HCT116 (cell line): Measurements from ENCODE around the gene RGP1. TPM values are rescaled to one million over a fixed set of nuclear protein-coding genes. Genes with fewer than 3 reads are reported as not detected.

Experiments
- ATAC-seq: fragments of 200-7000 bp; cut with Tn5 transposase; 2 replicates; pipeline ENCODE4 v1.9.1; 2020; ENCODE audit warnings: mild to moderate bottlenecking, moderate library complexity
- BruUV-seq: library from RNA; stranded (reverse); fragments of 400-500 nt; replicated peaks from 2 replicates; lab custom pipeline; 2021; lab: Mats Ljungman, UMichigan
- CTCF ChIA-PET: fragments of 300-600 bp; sonication (Branson Sonifier 250); formaldehyde crosslinking; loops from one replicate; lab custom pipeline; 2021; ENCODE audit warnings: antibody characterized with exemption; lab: Charles Lee
- POLR2A ChIA-PET: fragments of 300-600, 350-600 bp; sonication (Branson Sonifier 250); formaldehyde crosslinking; loops from one replicate; lab custom pipeline; 2021; ENCODE audit warnings: antibody characterized with exemption; lab: Charles Lee
- RAD21 ChIA-PET, 2 experiments: fragments of 300-600 bp; sonication (Branson Sonifier 250); formaldehyde crosslinking; loops; one replicate each; lab custom pipeline; 2023; ENCODE audit warnings: low total read pairs in 2 of 2; ENCODE audit not compliant: uncharacterized antibody in 2 of 2, unreplicated experiment in 2 of 2, low non-redundant PET in 1 of 2; lab: Charles Lee
- DNase-seq: peaks from one replicate; pipeline ENCODE4 v3.0.0-alpha.2; 2010; ENCODE audit warnings: low read depth, low spot score
- H2AFZ ChIP-seq: fragments of 200-600 bp; shearing (Covaris generic), sonication (generic); 2 replicates; pipeline ENCODE4 v1.6.1; 2017; ENCODE audit warnings: low read depth, mixed run types, mixed read lengths, antibody characterized with exemption, low read length; ENCODE audit not compliant: poor library complexity, severe bottlenecking
- H3K27ac ChIP-seq: 2 replicates; pipeline ENCODE4 v1.5.1; 2012; ENCODE audit warnings: low read depth, low read length
- H3K27me3 ChIP-seq: fragments of 200-600 bp; sonication (generic); 2 replicates; pipeline ENCODE4 v1.6.1; 2016; ENCODE audit warnings: mixed run types, low read length, mixed read lengths; ENCODE audit not compliant: insufficient read depth
- H3K36me3 ChIP-seq, 2 experiments: fragments of 200-500 bp in 1 of 2; fragments of 200-600 bp in 1 of 2; sonication (Bioruptor generic) in 1 of 2; sonication (generic) in 1 of 2; 2 replicates each; pipeline versions ENCODE4 v1.5.1 to v1.6.1; 2014 to 2016; ENCODE audit warnings: low read length in 2 of 2, inconsistent platforms in 1 of 2, mixed read lengths in 1 of 2, mixed run types in 1 of 2; ENCODE audit not compliant: insufficient read depth in 2 of 2, control insufficient read depth in 1 of 2
- H3K4me1 ChIP-seq, 2 experiments: fragments of 200-600 bp in 1 of 2; sonication (generic) in 1 of 2; 2 replicates each; pipeline versions ENCODE4 v1.5.1 to v1.6.1; 2012 to 2017; ENCODE audit warnings: low read length in 2 of 2, inconsistent platforms in 1 of 2, mild to moderate bottlenecking in 1 of 2, mixed read lengths in 1 of 2, mixed run types in 1 of 2, moderate library complexity in 1 of 2; ENCODE audit not compliant: insufficient read depth in 2 of 2, control insufficient read depth in 1 of 2
- H3K4me2 ChIP-seq: fragments of 200-600 bp; sonication (generic); 2 replicates; pipeline ENCODE4 v1.6.1; 2017; ENCODE audit warnings: mixed run types, low read length, mixed read lengths
- H3K4me3 ChIP-seq, 2 experiments: fragments of 200-600 bp in 1 of 2; sonication (generic) in 1 of 2; replicated peaks in 1 of 2; 2 replicates each; pipeline ENCODE4 v1.5.1; 2011 to 2016; ENCODE audit warnings: low read length in 2 of 2, control low read depth in 1 of 2, low read depth in 1 of 2, mild to moderate bottlenecking in 1 of 2, mixed read lengths in 1 of 2, mixed run types in 1 of 2
- H3K79me2 ChIP-seq: fragments of 200-600 bp; sonication (generic); 2 replicates; pipeline ENCODE4 v1.6.1; 2017; ENCODE audit warnings: mild to moderate bottlenecking, mixed run types, low read length, moderate library complexity, mixed read lengths; ENCODE audit not compliant: insufficient read depth
- H3K9ac ChIP-seq: fragments of 200-600 bp; sonication (generic); 2 replicates; pipeline ENCODE4 v1.6.1; 2016; ENCODE audit warnings: low read length, mixed read lengths
- H3K9me2 ChIP-seq: fragments of 200-600 bp; sonication (generic), shearing (Covaris generic); 2 replicates; pipeline ENCODE4 v1.6.1; 2017; ENCODE audit warnings: mixed run types, mild to moderate bottlenecking, moderate library complexity; ENCODE audit not compliant: insufficient read depth
- H3K9me3 ChIP-seq, 2 experiments: fragments of 200-500 bp in 1 of 2; fragments of 200-600 bp in 1 of 2; sonication (Bioruptor generic) in 1 of 2; sonication (generic) in 1 of 2; 2 replicates each; pipeline ENCODE4 v1.6.1; 2014 to 2017; ENCODE audit warnings: low read length in 2 of 2, mixed read lengths in 2 of 2, inconsistent platforms in 1 of 2, low read depth in 1 of 2, mild to moderate bottlenecking in 1 of 2, mixed run types in 1 of 2, moderate library complexity in 1 of 2; ENCODE audit not compliant: control insufficient read depth in 1 of 2, insufficient read depth in 1 of 2
- H4K20me1 ChIP-seq: fragments of 200-600 bp; sonication (generic), shearing (Covaris generic); 2 replicates; pipeline ENCODE4 v1.6.1; 2017; ENCODE audit warnings: mixed run types, mild to moderate bottlenecking, moderate library complexity; ENCODE audit not compliant: insufficient read depth
- ATF3 ChIP-seq: IDR thresholded peaks from 2 replicates; pipeline ENCODE4 v1.6.1; 2012
- CBX3 ChIP-seq: IDR thresholded peaks from 2 replicates; pipeline ENCODE4 v1.6.1; 2012; ENCODE audit warnings: low read depth
- CEBPB ChIP-seq: IDR thresholded peaks from 2 replicates; pipeline ENCODE4 v1.6.1; 2012; ENCODE audit warnings: low read depth
- EGR1 ChIP-seq: IDR thresholded peaks from 2 replicates; pipeline ENCODE4 v1.6.1; 2012; ENCODE audit warnings: low read depth
- EZH2 ChIP-seq: fragments of 200-600 bp; sonication (generic); IDR thresholded peaks from 2 replicates; pipeline ENCODE4 v1.6.1; 2017; ENCODE audit warnings: antibody characterized with exemption, mixed run types
- JUND ChIP-seq: IDR thresholded peaks from 2 replicates; pipeline ENCODE4 v1.6.1; 2012
- POLR2A ChIP-seq: IDR thresholded peaks from 2 replicates; pipeline ENCODE4 v1.7.0; 2011; ENCODE audit warnings: borderline replicate concordance; ENCODE audit not compliant: insufficient read depth, insufficient read length; ENCODE audit errors: extremely low read depth
- POLR2AphosphoS5 ChIP-seq: IDR thresholded peaks from 2 replicates; pipeline ENCODE4 v1.6.1; 2011; ENCODE audit warnings: mild to moderate bottlenecking, low read depth, low read length, moderate library complexity
- SIN3A ChIP-seq: IDR thresholded peaks from 2 replicates; pipeline ENCODE4 v1.6.1; 2012; ENCODE audit warnings: low read depth
- SP1 ChIP-seq: IDR thresholded peaks from 2 replicates; pipeline ENCODE4 v1.6.1; 2012; ENCODE audit warnings: low read depth
- SRF ChIP-seq: IDR thresholded peaks from 2 replicates; pipeline ENCODE4 v1.6.1; 2012; ENCODE audit warnings: low read depth
- ZBTB33 ChIP-seq: IDR thresholded peaks from 2 replicates; pipeline ENCODE4 v1.6.1; 2011; ENCODE audit warnings: mild to moderate bottlenecking, low read length, moderate library complexity; ENCODE audit not compliant: insufficient replicate concordance; ENCODE audit errors: extremely low read depth
- ZFX ChIP-seq: fragments of 450-650 bp; IDR thresholded peaks from 2 replicates; pipeline ENCODE4 v1.6.1; 2017
- ZNF274 ChIP-seq: fragments of 200-500 bp; sonication (Bioruptor generic); IDR thresholded peaks from 2 replicates; pipeline ENCODE4 v1.6.1; 2014; ENCODE audit warnings: mild to moderate bottlenecking, low read depth, low read length, inconsistent platforms
- intact Hi-C: fragments of 100-400 bp; cut with micrococcal nuclease; formaldehyde crosslinking; loops from 2 replicates; pipeline ENCODE4 v1.10.0; 2022
- total RNA-seq: library from RNA; stranded (reverse); gene quantifications from one replicate; pipeline ENCODE4 v1.2.1, GENCODE V29; 2021; ENCODE audit not compliant: unreplicated experiment

Gene RGP1
- total RNA-seq, 1 experiment from 2014 or later = 32.6 TPM

DNA sequence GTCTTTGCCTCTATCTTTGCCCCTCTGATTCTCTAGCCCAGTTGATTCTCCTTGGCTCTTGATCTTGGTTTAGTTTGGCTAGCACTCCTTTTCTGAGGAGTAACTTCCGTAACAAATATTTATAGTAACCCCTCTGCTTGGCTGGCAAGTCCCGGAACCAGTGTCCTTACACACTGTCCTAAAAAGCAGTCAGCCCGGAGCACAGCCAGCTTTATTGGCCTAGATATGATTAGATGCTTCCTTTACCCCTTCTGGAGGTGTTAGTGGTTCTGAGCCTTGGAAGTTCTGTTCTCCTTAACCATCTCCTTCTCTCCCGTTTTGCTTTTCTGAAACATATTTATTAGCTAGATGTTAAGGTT lies 22.0 kb downstream of the RGP1 start:
- H3K9me3 ChIP-seq = no peaks in the 10 kb centered on the region
- DNase-seq = no peak
- no TSS peak for BruUV-seq
- ATAC-seq = no peak
- ChIA-PET CTCF (no interaction called here), POLR2A (no interaction called here), RAD21 (no interaction called here)
- no peak overlapping the region for H2AFZ ChIP-seq
- intact Hi-C loops = no loop called here
- no peak overlapping the region for H3K4me2 ChIP-seq
- H3K4me1 ChIP-seq = peaks cover 2 to 6% of the 10 kb centered on the region in 2 experiments; a peak in 2 of 4 replicates
- H3K27ac ChIP-seq = no peak overlapping the region
- H4K20me1 ChIP-seq = no peaks in the 10 kb centered on the region
- H3K9ac ChIP-seq = no peak overlapping the region
- no peaks in the 10 kb centered on the region for H3K79me2 ChIP-seq
- TF ChIP-seq ZBTB33 (no peak), CEBPB (no peak), ZNF274 (no peak), EZH2 (no peak), SIN3A (no peak), ATF3 (no peak), POLR2A (no peak), JUND (no peak), POLR2AphosphoS5 (no peak), CBX3 (no peak), EGR1 (no peak), SRF (no peak), ZFX (no peak), SP1 (no peak)
- TF ChIP-seq, all 23 proteins: peak for 0
- H3K4me3 ChIP-seq = no peak overlapping the region
- no peaks in the 10 kb centered on the region for H3K36me3 ChIP-seq
- H3K9me2 ChIP-seq = no peaks in the 10 kb centered on the region
- H3K27me3 ChIP-seq = no peaks in the 10 kb centered on the region
